Caki2 (cell line): ENCODE measurements around the gene BPIFB2. TPM values are rescaled to one million over a fixed set of nuclear protein-coding genes. Genes with fewer than 3 reads are reported as not detected.
"Not testable (repeated sequence)": the region's sequence is repeated elsewhere in the genome, so short reads cannot be mapped to it uniquely, and the experiment has no call there.

ENCODE experiments used
- DNase-seq: peaks from one replicate; pipeline ENCODE4 v3.0.0-alpha.2; 2015; ENCODE audit warnings: low read depth
- in situ Hi-C: cut with HindIII; loops from 2 replicates; pipeline ENCODE4 v1.10.0; 2016; ENCODE audit warnings: low sequenced_read_pairs, low pct_unique_long_range_greater_than_20kb, mixed read lengths
- total RNA-seq: library from RNA; depleted of rRNA; stranded (reverse); fragments of >200 nt; shearing (Covaris generic); gene quantifications from 2 replicates; pipeline ENCODE4 v1.2.3, GENCODE V29; 2014; ENCODE audit warnings: low replicate concordance; rRNA removed

The BPIFB2 gene
- not detected in 2 replicates for total RNA-seq

GRCh38 chr20:33007376-33008335 lies at the start of gene BPIFB2:
Gene BPIFB2 (plus strand): TSS chr20:33007704. CDS start chr20:33008575, 871 bp downstream.
- no peak for DNase-seq
- in situ Hi-C loops, result no loop called here

GRCh38 chr20:32958574-32958973 lies 48.9 kb upstream of the BPIFB2 start:
- DNase-seq, result no peak
- in situ Hi-C loops, result no loop called here

GRCh38 chr20:32959351-32960221 lies 47.9 kb upstream of the BPIFB2 start:
- in situ Hi-C loops, result no loop called here
- no peak for DNase-seq

- in situ Hi-C loops, result no loop called here
Observed at GRCh38 chr20:32960222-32960518, 47.3 kb upstream of the BPIFB2 start.

GRCh38 chr20:32960849-32961731 lies 46.4 kb upstream of the BPIFB2 start:
- in situ Hi-C loops, result no loop called here
- DNase-seq, result no peak

More at GRCh38 chr20:32960222-32960518, 47.3 kb upstream of the BPIFB2 start:
- DNase-seq, result no peak

- in situ Hi-C loops, result no loop called here
- DNase-seq, result no peak
Observed at GRCh38 chr20:32962053-32962452, 45.5 kb upstream of the BPIFB2 start.

GRCh38 chr20:32962646-32963045 lies 44.9 kb upstream of the BPIFB2 start:
- in situ Hi-C loops, DNase-seq: not testable (repeated sequence)

- in situ Hi-C loops, result no loop called here
- no peak for DNase-seq
Observed at GRCh38 chr20:32963176-32963575, 44.3 kb upstream of the BPIFB2 start.

- DNase-seq, result no peak
- in situ Hi-C loops, result no loop called here
Observed at GRCh38 chr20:32964575-32964974, 42.9 kb upstream of the BPIFB2 start.

- in situ Hi-C loops, result no loop called here
- DNase-seq, result no peak
Observed at GRCh38 chr20:32965115-32965514, 42.4 kb upstream of the BPIFB2 start.

- DNase-seq, result no peak
- in situ Hi-C loops, result no loop called here
Observed at GRCh38 chr20:32965581-32966373, 41.7 kb upstream of the BPIFB2 start.

- no peak for DNase-seq
- in situ Hi-C loops, result no loop called here
Observed at GRCh38 chr20:32966382-32966781, 41.1 kb upstream of the BPIFB2 start.

GRCh38 chr20:32966881-32967781 lies 40.4 kb upstream of the BPIFB2 start:
- in situ Hi-C loops, result no loop called here
- DNase-seq, result no peak

GRCh38 chr20:32967961-32968457 lies 39.5 kb upstream of the BPIFB2 start:
- no peak for DNase-seq
- in situ Hi-C loops, result no loop called here

GRCh38 chr20:32968478-32969241 lies 38.8 kb upstream of the BPIFB2 start:
- no peak for DNase-seq
- in situ Hi-C loops, result no loop called here
